ENCODE measurements around the gene RXRG.

RXRG gene

GRCh38 chr1:165364568-165365133 lies 80.3 kb downstream of the RXRG start:
- DNase-seq: no peak

GRCh38 chr1:165356876-165357275 lies 88.0 kb downstream of the RXRG start:
- no peak for DNase-seq

- no peak for DNase-seq
These were observed 88.7 kb downstream of the RXRG start, which contains the start of gene LMX1A for GRCh38 chr1:165355977-165356811. LMX1A (minus strand) TSS chr1:165356715; CDS start chr1:165355559, 1,156 bp downstream.

- DNase-seq: no peak
These were observed 89.6 kb downstream of the RXRG start for GRCh38 chr1:165355139-165355976.

- no peak for DNase-seq
These were observed 90.2 kb downstream of the RXRG start for GRCh38 chr1:165354739-165355138.

- DNase-seq: no peak
These were observed 90.9 kb downstream of the RXRG start for GRCh38 chr1:165353731-165354671.

- DNase-seq: no peak
These were observed 92.3 kb downstream of the RXRG start for GRCh38 chr1:165352442-165353293.

GRCh38 chr1:165351863-165352441 lies 93.0 kb downstream of the RXRG start:
- DNase-seq: no peak
